ENCODE data around the gene SENP1. TPM values are rescaled to one million over a fixed set of nuclear protein-coding genes. Genes with fewer than 3 reads are reported as not detected.

SENP1 gene
- total and polyA plus RNA-seq, 2 of the 13 experiments (the other 11 are each of a cell fraction or from before 2014, with no cell fraction given): 14.0 to 20.2 TPM

GRCh38 chr12:48105867-48106680 is at the start of gene SENP1 (continued):
- TF ChIP-seq, protein P1, sequence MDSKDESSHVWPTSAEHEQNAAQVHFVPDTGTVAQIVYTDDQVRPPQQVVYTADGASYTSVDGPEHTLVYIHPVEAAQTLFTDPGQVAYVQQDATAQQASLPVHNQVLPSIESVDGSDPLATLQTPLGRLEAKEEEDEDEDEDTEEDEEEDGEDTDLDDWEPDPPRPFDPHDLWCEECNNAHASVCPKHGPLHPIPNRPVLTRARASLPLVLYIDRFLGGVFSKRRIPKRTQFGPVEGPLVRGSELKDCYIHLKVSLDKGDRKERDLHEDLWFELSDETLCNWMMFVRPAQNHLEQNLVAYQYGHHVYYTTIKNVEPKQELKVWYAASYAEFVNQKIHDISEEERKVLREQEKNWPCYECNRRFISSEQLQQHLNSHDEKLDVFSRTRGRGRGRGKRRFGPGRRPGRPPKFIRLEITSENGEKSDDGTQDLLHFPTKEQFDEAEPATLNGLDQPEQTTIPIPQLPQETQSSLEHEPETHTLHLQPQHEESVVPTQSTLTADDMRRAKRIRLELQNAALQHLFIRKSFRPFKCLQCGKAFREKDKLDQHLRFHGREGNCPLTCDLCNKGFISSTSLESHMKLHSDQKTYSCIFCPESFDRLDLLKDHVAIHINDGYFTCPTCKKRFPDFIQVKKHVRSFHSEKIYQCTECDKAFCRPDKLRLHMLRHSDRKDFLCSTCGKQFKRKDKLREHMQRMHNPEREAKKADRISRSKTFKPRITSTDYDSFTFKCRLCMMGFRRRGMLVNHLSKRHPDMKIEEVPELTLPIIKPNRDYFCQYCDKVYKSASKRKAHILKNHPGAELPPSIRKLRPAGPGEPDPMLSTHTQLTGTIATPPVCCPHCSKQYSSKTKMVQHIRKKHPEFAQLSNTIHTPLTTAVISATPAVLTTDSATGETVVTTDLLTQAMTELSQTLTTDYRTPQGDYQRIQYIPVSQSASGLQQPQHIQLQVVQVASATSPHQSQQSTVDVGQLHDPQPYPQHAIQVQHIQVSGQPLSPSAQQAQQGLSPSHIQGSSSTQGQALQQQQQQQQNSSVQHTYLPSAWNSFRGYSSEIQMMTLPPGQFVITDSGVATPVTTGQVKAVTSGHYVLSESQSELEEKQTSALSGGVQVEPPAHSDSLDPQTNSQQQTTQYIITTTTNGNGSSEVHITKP (CRISPR knock-in tag; IDR thresholded peaks at IDR 0.05; ENCODE audit: low read depth): peak; percentile 39; the same call in 1 of the 2 replicates
- TF ChIP-seq PHB2 (IDR thresholded peaks at IDR 0.05; ENCODE audit: partially characterized antibody): no peak
- TF ChIP-seq FOXO1 (CRISPR knock-in tag; IDR thresholded peaks at IDR 0.05): no peak; the same call in 1 of the 2 replicates
- TF ChIP-seq MED8 (CRISPR knock-in tag; IDR thresholded peaks at IDR 0.05; ENCODE audit: insufficient replicate concordance): peak; percentile 82
- no peak for TF ChIP-seq RBAK (CRISPR knock-in tag; IDR thresholded peaks at IDR 0.05)
- no peak for TF ChIP-seq SMAD9 (CRISPR knock-in tag; IDR thresholded peaks at IDR 0.05)
- TF ChIP-seq U2AF1 (optimal IDR thresholded peaks at IDR 0.05; ENCODE audit: low read depth, low read length): peak; percentile 95
- 0 out of 2 replicates have a peak, but pooled peaks have one; percentile 18 for TF ChIP-seq NFYB (CRISPR knock-in tag; IDR thresholded peaks at IDR 0.05)
- peak; percentile 78; the same call in 1 of the 2 replicates for TF ChIP-seq ZNF160 (CRISPR knock-in tag; IDR thresholded peaks at IDR 0.05)
- no peak for TF ChIP-seq ZNF20 (CRISPR knock-in tag; IDR thresholded peaks at IDR 0.05)
- TF ChIP-seq ZNF30 (CRISPR knock-in tag; IDR thresholded peaks at IDR 0.05): peak; percentile 49; the same call in 1 of the 2 replicates
- TF ChIP-seq ZNF747 (CRISPR knock-in tag; IDR thresholded peaks at IDR 0.05; ENCODE audit: borderline replicate concordance): 0 out of 2 replicates have a peak, but pooled peaks have one; percentile 28
- TF ChIP-seq THAP11 (CRISPR knock-in tag; IDR thresholded peaks at IDR 0.05): peak; percentile 92
- TF ChIP-seq TBX3 (IDR thresholded peaks at IDR 0.05; ENCODE audit: borderline replicate concordance): peak; percentile 66; the same call in 1 of the 2 replicates
- no peak for TF ChIP-seq FOSL1 (CRISPR knock-in tag; IDR thresholded peaks at IDR 0.05; ENCODE audit: borderline replicate concordance)
- peak; percentile 83 for TF ChIP-seq CCDC6 (CRISPR knock-in tag; IDR thresholded peaks at IDR 0.05)
- TF ChIP-seq GFI1 (CRISPR knock-in tag; IDR thresholded peaks at IDR 0.05; ENCODE audit: borderline replicate concordance): peak; percentile 76; the same call in 1 of the 2 replicates
- TF ChIP-seq, protein P2, sequence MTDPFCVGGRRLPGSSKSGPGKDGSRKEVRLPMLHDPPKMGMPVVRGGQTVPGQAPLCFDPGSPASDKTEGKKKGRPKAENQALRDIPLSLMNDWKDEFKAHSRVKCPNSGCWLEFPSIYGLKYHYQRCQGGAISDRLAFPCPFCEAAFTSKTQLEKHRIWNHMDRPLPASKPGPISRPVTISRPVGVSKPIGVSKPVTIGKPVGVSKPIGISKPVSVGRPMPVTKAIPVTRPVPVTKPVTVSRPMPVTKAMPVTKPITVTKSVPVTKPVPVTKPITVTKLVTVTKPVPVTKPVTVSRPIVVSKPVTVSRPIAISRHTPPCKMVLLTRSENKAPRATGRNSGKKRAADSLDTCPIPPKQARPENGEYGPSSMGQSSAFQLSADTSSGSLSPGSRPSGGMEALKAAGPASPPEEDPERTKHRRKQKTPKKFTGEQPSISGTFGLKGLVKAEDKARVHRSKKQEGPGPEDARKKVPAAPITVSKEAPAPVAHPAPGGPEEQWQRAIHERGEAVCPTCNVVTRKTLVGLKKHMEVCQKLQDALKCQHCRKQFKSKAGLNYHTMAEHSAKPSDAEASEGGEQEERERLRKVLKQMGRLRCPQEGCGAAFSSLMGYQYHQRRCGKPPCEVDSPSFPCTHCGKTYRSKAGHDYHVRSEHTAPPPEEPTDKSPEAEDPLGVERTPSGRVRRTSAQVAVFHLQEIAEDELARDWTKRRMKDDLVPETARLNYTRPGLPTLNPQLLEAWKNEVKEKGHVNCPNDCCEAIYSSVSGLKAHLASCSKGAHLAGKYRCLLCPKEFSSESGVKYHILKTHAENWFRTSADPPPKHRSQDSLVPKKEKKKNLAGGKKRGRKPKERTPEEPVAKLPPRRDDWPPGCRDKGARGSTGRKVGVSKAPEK (CRISPR knock-in tag; IDR thresholded peaks at IDR 0.05; ENCODE audit: borderline replicate concordance): no peak
- TF ChIP-seq ZNF441 (CRISPR knock-in tag; IDR thresholded peaks at IDR 0.05; ENCODE audit: borderline replicate concordance): no peak
- no peak for TF ChIP-seq ZKSCAN5 (CRISPR knock-in tag; IDR thresholded peaks at IDR 0.05)
- peak; percentile 86; the same call in 1 of the 2 replicates for TF ChIP-seq IRX3 (CRISPR knock-in tag; IDR thresholded peaks at IDR 0.05; ENCODE audit: borderline replicate concordance, low read depth)
- no peak for TF ChIP-seq TBL1XR1 (IDR thresholded peaks at IDR 0.05; ENCODE audit: borderline replicate concordance, low read length, partially characterized antibody)
- peak; percentile 12; the same call in 1 of the 2 replicates for TF ChIP-seq SOX5 (CRISPR knock-in tag; IDR thresholded peaks at IDR 0.05; ENCODE audit: borderline replicate concordance)
- TF ChIP-seq HOXD1 (CRISPR knock-in tag; IDR thresholded peaks at IDR 0.05): peak; percentile 60; the same call in 1 of the 2 replicates

Measured in HepG2 (cell line).